OCI-LY7 (cell line): ENCODE measurements around the gene ZNF593OS. TPM values are rescaled to one million over a fixed set of nuclear protein-coding genes. Genes with fewer than 3 reads are reported as not detected.

ENCODE experiments used
- BruUV-seq: library from RNA; stranded (reverse); fragments of 400-500 nt; replicated peaks from 2 replicates; lab custom pipeline; 2021; lab: Mats Ljungman, UMichigan
- CTCF ChIA-PET: fragments of 300-600 bp; sonication (Branson Sonifier 250); formaldehyde crosslinking; loops from one replicate; lab custom pipeline; 2022; ENCODE audit warnings: antibody characterized with exemption; ENCODE audit not compliant: unreplicated experiment; lab: Charles Lee
- POLR2A ChIA-PET: fragments of 300-600 bp; sonication (Branson Sonifier 250); formaldehyde crosslinking; loops from one replicate; lab custom pipeline; 2022; ENCODE audit warnings: antibody characterized with exemption; lab: Charles Lee
- DNase-seq: peaks from one replicate; pipeline ENCODE4 v3.0.0-alpha.2; 2015; ENCODE audit warnings: low spot score
- H2AFZ ChIP-seq: fragments of 200-600 bp; sonication (generic), shearing (Covaris generic); 2 replicates; pipeline ENCODE4 v1.6.1; 2014; ENCODE audit warnings: mild to moderate bottlenecking, antibody characterized with exemption, low read length, moderate library complexity
- H3K27ac ChIP-seq: fragments of 200-600 bp; sonication (generic); 2 replicates; pipeline ENCODE4 v1.5.1; 2014; ENCODE audit warnings: mixed run types, low read depth, mild to moderate bottlenecking, moderate library complexity, low read length, inconsistent platforms; ENCODE audit not compliant: poor library complexity, severe bottlenecking
- H3K36me3 ChIP-seq: fragments of 200-600 bp; sonication (generic); 2 replicates; pipeline ENCODE4 v1.6.1; 2014; ENCODE audit warnings: mild to moderate bottlenecking, antibody characterized with exemption, low read length, moderate library complexity, mixed read lengths; ENCODE audit not compliant: insufficient read depth
- H3K4me1 ChIP-seq: fragments of 200-600 bp; sonication (generic); 2 replicates; pipeline ENCODE4 v1.5.1; 2014; ENCODE audit warnings: mild to moderate bottlenecking, low read length; ENCODE audit not compliant: insufficient read depth, poor library complexity, severe bottlenecking
- H3K4me2 ChIP-seq: fragments of 200-600 bp; sonication (generic); 2 replicates; pipeline ENCODE4 v1.6.1; 2014; ENCODE audit warnings: mild to moderate bottlenecking, low read length
- H3K4me3 ChIP-seq: fragments of 200-600 bp; sonication (generic); 2 replicates; pipeline ENCODE4 v1.5.1; 2014; ENCODE audit warnings: mild to moderate bottlenecking, low read depth, low read length; ENCODE audit not compliant: poor library complexity, severe bottlenecking
- H3K79me2 ChIP-seq: fragments of 200-600 bp; sonication (generic); 2 replicates; pipeline ENCODE4 v1.6.1; 2016; ENCODE audit warnings: low read depth, mild to moderate bottlenecking, low read length, moderate library complexity, mixed read lengths; ENCODE audit not compliant: insufficient read depth
- H3K9me2 ChIP-seq: fragments of 200-600 bp; sonication (generic); 2 replicates; pipeline ENCODE4 v1.6.1; 2016; ENCODE audit warnings: mild to moderate bottlenecking, low read length, mixed read lengths; ENCODE audit not compliant: insufficient read depth
- H3K9me3 ChIP-seq: fragments of 200-600 bp; sonication (generic); 2 replicates; pipeline ENCODE4 v1.6.1; 2014; ENCODE audit warnings: mild to moderate bottlenecking, mixed run types, low read length, mixed read lengths
- H4K20me1 ChIP-seq: fragments of 200-600 bp; sonication (generic); 2 replicates; pipeline ENCODE4 v1.6.1; 2014; ENCODE audit warnings: mild to moderate bottlenecking, antibody characterized with exemption, low read length, moderate library complexity, mixed read lengths; ENCODE audit not compliant: insufficient read depth
- CTCF ChIP-seq: fragments of 200-600 bp; sonication (generic); conservative IDR thresholded peaks from 2 replicates; pipeline ENCODE4 v1.5.1; 2014; ENCODE audit warnings: mild to moderate bottlenecking, antibody characterized with exemption, low read length, moderate library complexity, mixed read lengths
- EZH2phosphoT487 ChIP-seq: fragments of 200-600 bp; sonication (generic); IDR thresholded peaks from 2 replicates; pipeline ENCODE4 v1.6.1; 2018; ENCODE audit warnings: low read depth, borderline replicate concordance, mild to moderate bottlenecking, mixed run types, antibody characterized with exemption, low read length, moderate library complexity, mixed read lengths
- intact Hi-C: fragments of 100-400 bp; cut with micrococcal nuclease; formaldehyde crosslinking; loops from one replicate; pipeline ENCODE4 v1.10.0; 2022; ENCODE audit not compliant: unreplicated experiment
- total RNA-seq, 2 experiments: library from RNA; depleted of rRNA in 1 of 2; stranded (reverse); fragments of >200 nt in 1 of 2; shearing (Covaris generic) in 1 of 2; gene quantifications; 2 replicates each; pipeline ENCODE4 v1.2.3, GENCODE V29; 2014 to 2022

ZNF593OS gene
- total RNA-seq, 2 experiments from 2014 or later: not detected

- no peak overlapping the region for H2AFZ ChIP-seq
- TF ChIP-seq CTCF (no peak), EZH2phosphoT487 (no peak)
- H3K4me2 ChIP-seq: no peak overlapping the region
- no peak for DNase-seq
- H3K79me2 ChIP-seq: no peaks in the 10 kb centered on the region
- H4K20me1 ChIP-seq: no peaks in the 10 kb centered on the region
- H3K9me3 ChIP-seq: no peaks in the 10 kb centered on the region
- CTCF ChIA-PET: no interaction called here
- POLR2A ChIA-PET: no interaction called here
- H3K4me1 ChIP-seq: no peaks in the 10 kb centered on the region
- intact Hi-C loops: no loop called here
- no peak overlapping the region for H3K27ac ChIP-seq
- BruUV-seq: no TSS peak
- H3K4me3 ChIP-seq: no peak overlapping the region
- H3K9me2 ChIP-seq: no peaks in the 10 kb centered on the region
- H3K36me3 ChIP-seq: no peaks in the 10 kb centered on the region
These were observed 16.8 kb upstream of the ZNF593OS start for GRCh38 chr1:26188477-26188876.

GRCh38 chr1:26187882-26188281, 16.2 kb upstream of the ZNF593OS start:
- TF ChIP-seq EZH2phosphoT487 (no peak), CTCF (no peak)
- Histone ChIP-seq H3K4me3 (no peak overlapping the region), H3K9me2 (no peaks in the 10 kb centered on the region), H3K4me1 (no peaks in the 10 kb centered on the region), H3K79me2 (no peaks in the 10 kb centered on the region), H3K27ac (no peak overlapping the region), H2AFZ (no peak overlapping the region), H4K20me1 (no peaks in the 10 kb centered on the region), H3K4me2 (no peak overlapping the region), H3K36me3 (no peaks in the 10 kb centered on the region), H3K9me3 (no peaks in the 10 kb centered on the region)
- ChIA-PET POLR2A (interaction anchor here (0.6 kb wide), 1 partner anchor 139 kb away, joined by 4 read pairs; no protein-coding TSS in a partner anchor), CTCF (no interaction called here)
- intact Hi-C loops: no loop called here
- no peak for DNase-seq
- BruUV-seq: no TSS peak

- ChIA-PET CTCF (no interaction called here), POLR2A (no interaction called here)
- intact Hi-C loops: no loop called here
- Histone ChIP-seq H3K4me3 (no peak overlapping the region), H3K9me3 (no peaks in the 10 kb centered on the region), H3K4me2 (no peak overlapping the region), H3K9me2 (no peaks in the 10 kb centered on the region), H3K79me2 (no peaks in the 10 kb centered on the region), H4K20me1 (no peaks in the 10 kb centered on the region), H3K4me1 (peaks cover 4% of the 10 kb centered on the region), H2AFZ (no peak overlapping the region), H3K36me3 (no peaks in the 10 kb centered on the region), H3K27ac (no peak overlapping the region)
- TF ChIP-seq EZH2phosphoT487: no peak
- no peak for TF ChIP-seq CTCF
- no TSS peak for BruUV-seq
- DNase-seq: no peak
These were observed 13.3 kb upstream of the ZNF593OS start for GRCh38 chr1:26184883-26185282.
